ENCODE results near the gene HS6ST3.

DNA sequence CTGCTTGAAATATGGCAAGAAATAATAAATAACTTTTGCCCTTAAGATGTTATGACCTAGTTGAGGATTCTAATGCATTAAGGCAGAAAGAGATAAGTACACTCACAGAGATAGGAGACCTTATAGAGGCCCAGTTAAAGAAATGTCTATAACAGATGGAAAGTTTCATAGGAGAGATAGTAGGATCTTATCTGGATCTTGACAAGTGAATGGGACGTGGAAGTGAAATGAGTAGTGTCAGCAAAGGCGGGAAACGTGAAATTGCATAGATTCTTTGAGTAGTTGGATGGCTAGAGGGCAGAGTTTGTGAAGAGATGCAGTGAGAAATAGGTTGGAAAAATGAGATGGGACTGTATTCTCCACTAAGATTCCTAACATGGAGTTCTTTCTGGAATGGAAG is 71.2 kb downstream of the HS6ST3 start:
- TF ChIP-seq, protein P1, sequence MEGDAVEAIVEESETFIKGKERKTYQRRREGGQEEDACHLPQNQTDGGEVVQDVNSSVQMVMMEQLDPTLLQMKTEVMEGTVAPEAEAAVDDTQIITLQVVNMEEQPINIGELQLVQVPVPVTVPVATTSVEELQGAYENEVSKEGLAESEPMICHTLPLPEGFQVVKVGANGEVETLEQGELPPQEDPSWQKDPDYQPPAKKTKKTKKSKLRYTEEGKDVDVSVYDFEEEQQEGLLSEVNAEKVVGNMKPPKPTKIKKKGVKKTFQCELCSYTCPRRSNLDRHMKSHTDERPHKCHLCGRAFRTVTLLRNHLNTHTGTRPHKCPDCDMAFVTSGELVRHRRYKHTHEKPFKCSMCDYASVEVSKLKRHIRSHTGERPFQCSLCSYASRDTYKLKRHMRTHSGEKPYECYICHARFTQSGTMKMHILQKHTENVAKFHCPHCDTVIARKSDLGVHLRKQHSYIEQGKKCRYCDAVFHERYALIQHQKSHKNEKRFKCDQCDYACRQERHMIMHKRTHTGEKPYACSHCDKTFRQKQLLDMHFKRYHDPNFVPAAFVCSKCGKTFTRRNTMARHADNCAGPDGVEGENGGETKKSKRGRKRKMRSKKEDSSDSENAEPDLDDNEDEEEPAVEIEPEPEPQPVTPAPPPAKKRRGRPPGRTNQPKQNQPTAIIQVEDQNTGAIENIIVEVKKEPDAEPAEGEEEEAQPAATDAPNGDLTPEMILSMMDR (IDR thresholded peaks at IDR 0.05): no peak
- TF ChIP-seq FOXP1 (CRISPR knock-in tag; IDR thresholded peaks at IDR 0.05; ENCODE audit: borderline replicate concordance) (no peak), SP1 (CRISPR knock-in tag; conservative IDR thresholded peaks at IDR 0.05) (no peak), ESRRA (CRISPR knock-in tag; IDR thresholded peaks at IDR 0.05; ENCODE audit: borderline replicate concordance) (no peak)

All from WTC11 (cell line).